B cell (primary cell): Measurements from ENCODE around the gene AGPAT3.

Source experiments
- CTCF ChIP-seq: fragments of 200-600 bp; IDR thresholded peaks from one replicate; pipeline ENCODE4 v1.8.0; 2022; ENCODE audit warnings: antibody characterized with exemption, mild to moderate bottlenecking
- EZH2 ChIP-seq: IDR thresholded peaks from 2 replicates; pipeline ENCODE4 v1.6.1; 2012; ENCODE audit warnings: borderline replicate concordance, low read depth, mild to moderate bottlenecking, moderate library complexity, low read length; ENCODE audit not compliant: insufficient read depth, poor library complexity, severe bottlenecking

- TF ChIP-seq CTCF (no peak), EZH2 (no peak)
These were observed 155.5 kb downstream of the AGPAT3 start for GRCh38 chr21:44020551-44020950.
